SK-N-SH treated with all-trans-retinoic acid at 6 μM for 48 hours (cell line): ENCODE measurements around the gene DCBLD1.
"Not testable (repeated sequence)": the region's sequence is repeated elsewhere in the genome, so short reads cannot be mapped to it uniquely, and the experiment has no call there.

ENCODE experiments used
- ARNTL ChIP-seq: fragments of 450-650 bp; formaldehyde crosslinking; IDR thresholded peaks from 2 replicates; pipeline ENCODE4 v1.5.0; 2020; ENCODE audit warnings: low read depth, mild to moderate bottlenecking, moderate library complexity, borderline replicate concordance
- CREB5 ChIP-seq: fragments of 250-450 bp; sonication (Bioruptor Pico); IDR thresholded peaks from 2 replicates; pipeline ENCODE4 v1.5.1; 2020; ENCODE audit warnings: low read depth, mild to moderate bottlenecking, moderate library complexity
- GLIS3 ChIP-seq: fragments of 250-450 bp; sonication (Bioruptor Pico); IDR thresholded peaks from 2 replicates; pipeline ENCODE4 v1.5.0; 2020; ENCODE audit warnings: mild to moderate bottlenecking, moderate library complexity
- OSR1 ChIP-seq: fragments of 250-450 bp; sonication (Bioruptor Pico); IDR thresholded peaks from 2 replicates; pipeline ENCODE4 v1.8.0; 2022; ENCODE audit warnings: moderate library complexity, mild to moderate bottlenecking, inconsistent platforms
- RARB ChIP-seq: fragments of 250-450 bp; sonication (Bioruptor Pico); IDR thresholded peaks from 2 replicates; pipeline ENCODE4 v1.8.0; 2021; ENCODE audit warnings: mild to moderate bottlenecking, moderate library complexity
- SNAI2 ChIP-seq: fragments of 250-450 bp; sonication (Bioruptor Pico); IDR thresholded peaks from 2 replicates; pipeline ENCODE4 v1.5.0; 2020; ENCODE audit warnings: mild to moderate bottlenecking, moderate library complexity
- TOX ChIP-seq: fragments of 250-450 bp; sonication (Bioruptor Pico); IDR thresholded peaks from 2 replicates; pipeline ENCODE4 v1.8.0; 2021; ENCODE audit warnings: mild to moderate bottlenecking, moderate library complexity, borderline replicate concordance
- TSHZ2 ChIP-seq: fragments of 250-450 bp; sonication (Bioruptor Pico); IDR thresholded peaks from 2 replicates; pipeline ENCODE4 v1.5.0; 2020; ENCODE audit warnings: mild to moderate bottlenecking, moderate library complexity
- ZC3H10 ChIP-seq: fragments of 250-450 bp; sonication (Bioruptor Pico); IDR thresholded peaks from 2 replicates; pipeline ENCODE4 v1.5.1; 2021; ENCODE audit warnings: mild to moderate bottlenecking, moderate library complexity
- ZFP3 ChIP-seq: fragments of 250-450 bp; sonication (Bioruptor Pico); IDR thresholded peaks from 2 replicates; pipeline ENCODE4 v1.5.0; 2020; ENCODE audit warnings: mild to moderate bottlenecking, moderate library complexity
- ZFP30 ChIP-seq: fragments of 450-650 bp; formaldehyde crosslinking; IDR thresholded peaks from 2 replicates; pipeline ENCODE4 v1.5.0; 2022; ENCODE audit warnings: mild to moderate bottlenecking, moderate library complexity
- ZNF565 ChIP-seq: fragments of 450-650 bp; formaldehyde crosslinking; conservative IDR thresholded peaks from 2 replicates; pipeline ENCODE4 v1.5.0; 2020; ENCODE audit warnings: low read depth, mild to moderate bottlenecking, moderate library complexity

DNA sequence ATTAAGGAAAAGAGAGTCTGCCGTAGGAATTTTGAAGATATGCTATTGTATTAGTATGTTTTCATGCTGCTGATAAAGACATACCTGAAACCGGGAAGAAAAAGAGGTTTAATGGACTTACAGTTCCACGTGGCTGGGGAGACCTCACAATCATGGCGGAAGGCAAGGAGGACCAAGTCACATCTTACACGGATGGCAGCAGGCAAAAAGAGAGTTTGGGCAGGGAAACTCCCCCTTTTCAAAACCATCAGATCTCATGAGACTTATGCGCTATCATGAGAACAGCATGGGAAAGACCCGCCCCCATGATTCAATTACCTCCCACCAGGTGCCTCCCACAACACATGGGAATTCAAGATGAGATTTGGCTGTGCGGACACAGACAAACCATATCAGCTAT, 40.2 kb upstream of the DCBLD1 start:
- not testable (repeated sequence) for TF ChIP-seq RARB (CRISPR knock-in tag); SNAI2 (CRISPR knock-in tag); OSR1 (CRISPR knock-in tag); ZFP30; ZC3H10 (CRISPR knock-in tag); TSHZ2; ZNF565; GLIS3; ZFP3; CREB5 (CRISPR knock-in tag); TOX (CRISPR knock-in tag); ARNTL (CRISPR knock-in tag)
